ENCODE data around the gene CCSER1.

GRCh38 chr4:91113130-91113706, 986.0 kb downstream of the CCSER1 start:
- TF ChIP-seq, protein P1, sequence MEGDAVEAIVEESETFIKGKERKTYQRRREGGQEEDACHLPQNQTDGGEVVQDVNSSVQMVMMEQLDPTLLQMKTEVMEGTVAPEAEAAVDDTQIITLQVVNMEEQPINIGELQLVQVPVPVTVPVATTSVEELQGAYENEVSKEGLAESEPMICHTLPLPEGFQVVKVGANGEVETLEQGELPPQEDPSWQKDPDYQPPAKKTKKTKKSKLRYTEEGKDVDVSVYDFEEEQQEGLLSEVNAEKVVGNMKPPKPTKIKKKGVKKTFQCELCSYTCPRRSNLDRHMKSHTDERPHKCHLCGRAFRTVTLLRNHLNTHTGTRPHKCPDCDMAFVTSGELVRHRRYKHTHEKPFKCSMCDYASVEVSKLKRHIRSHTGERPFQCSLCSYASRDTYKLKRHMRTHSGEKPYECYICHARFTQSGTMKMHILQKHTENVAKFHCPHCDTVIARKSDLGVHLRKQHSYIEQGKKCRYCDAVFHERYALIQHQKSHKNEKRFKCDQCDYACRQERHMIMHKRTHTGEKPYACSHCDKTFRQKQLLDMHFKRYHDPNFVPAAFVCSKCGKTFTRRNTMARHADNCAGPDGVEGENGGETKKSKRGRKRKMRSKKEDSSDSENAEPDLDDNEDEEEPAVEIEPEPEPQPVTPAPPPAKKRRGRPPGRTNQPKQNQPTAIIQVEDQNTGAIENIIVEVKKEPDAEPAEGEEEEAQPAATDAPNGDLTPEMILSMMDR (IDR thresholded peaks at IDR 0.05; ENCODE audit: insufficient read depth, low read length, poor library complexity, severe bottlenecking) = no peak
- no peak for TF ChIP-seq EZH2phosphoT487 (conservative IDR thresholded peaks at IDR 0.05; ENCODE audit: low read length)

Data from SU-DHL-6 (cell line).